Measurements from ENCODE around the gene SPOCK2. TPM values are rescaled to one million over a fixed set of nuclear protein-coding genes. Genes with fewer than 3 reads are reported as not detected.
A peak's percentile ranks its signal among the peaks of the same experiment; 100 is the strongest.

Gene SPOCK2
- total and polyA plus RNA-seq, 8 donors = 0.59 to 2.1 (median 1.6) TPM

GRCh38 chr10:72009425-72010081 lies 78.8 kb downstream of the SPOCK2 start:
- WGBS, 2 donors = 59 to 64% methylated on average over 12 of the region's 12 CpGs
- FAIRE-seq = peak; percentile 41

GRCh38 chr10:72009051-72009424 lies 79.3 kb downstream of the SPOCK2 start:
- WGBS, 2 donors = 77% methylated on average over 9 of the region's 9 CpGs
- FAIRE-seq (no peak), DNase-seq (no peak), ATAC-seq (peak in 1 of 4 donors; percentile 13)
- Histone ChIP-seq H3K4me1 (no peaks in the 10 kb centered on the region), H3K4me3 (no peak overlapping the region), H3K9me3 (no peaks in the 10 kb centered on the region), H3K27ac (peak overlapping the region in 1 of 4 donors; percentile 44), H3K36me3 (peaks cover 0 to 7% (median 4%) of the 10 kb centered on the region in 3 donors), H3K27me3 (no peaks in the 10 kb centered on the region)
- intact Hi-C loops (cut with DNase I) = no loop called here
- TF ChIP-seq CTCF (IDR thresholded peaks at IDR 0.05) = no peak

More at GRCh38 chr10:72009425-72010081, 78.8 kb downstream of the SPOCK2 start:
- intact Hi-C loops (cut with DNase I) = no loop called here
- H3K9me3 ChIP-seq = no peaks in the 10 kb centered on the region
- TF ChIP-seq CTCF (IDR thresholded peaks at IDR 0.05) = no peak
- H3K27me3 ChIP-seq = no peaks in the 10 kb centered on the region
- H3K4me3 ChIP-seq = no peak overlapping the region
- DNase-seq (peak in 4 of 6 donors; percentile 37 to 45 (median 41)), ATAC-seq (peak; percentile 38 to 75 (median 65))
- H3K36me3 ChIP-seq = peaks cover 0 to 7% (median 4%) of the 10 kb centered on the region in 3 donors
- no peaks in the 10 kb centered on the region for H3K4me1 ChIP-seq
- H3K27ac ChIP-seq = peak overlapping the region in 2 of 4 donors; percentile 41 to 44

Other genes starting within 250 kb of the SPOCK2 start
- 100 to 1,000 TPM; 301 to 781 (median 358) TPM for gene PSAP, start 237.3 kb downstream of the SPOCK2 start, total RNA-seq
- 100 to 1,000 TPM; 225 to 473 TPM for gene PSAP, start 237.3 kb downstream of the SPOCK2 start, polyA plus RNA-seq
- 10 to 100 TPM in 1 of 6 donors, 1 to 10 TPM in 5; 3.1 to 10.8 (median 3.8) TPM for gene CHST3, start 124.2 kb downstream of the SPOCK2 start, total RNA-seq
- 1 to 10 TPM; 3.3 to 3.6 TPM for gene CHST3, start 124.2 kb downstream of the SPOCK2 start, polyA plus RNA-seq
- 10 to 100 TPM; 52.4 to 92.6 (median 68.0) TPM for gene ANAPC16, start 127.5 kb upstream of the SPOCK2 start, total RNA-seq
- gene ANAPC16, start 127.5 kb upstream of the SPOCK2 start, polyA plus RNA-seq = 100 to 1,000 TPM in 1 of 2 donors, 10 to 100 TPM in 1; 92.0 to 153 TPM
- 10 to 100 TPM; 11.7 to 26.0 (median 16.9) TPM for gene ASCC1, start 127.7 kb upstream of the SPOCK2 start, total RNA-seq
- gene ASCC1, start 127.7 kb upstream of the SPOCK2 start, polyA plus RNA-seq = 10 to 100 TPM in 1 of 2 donors, 1 to 10 TPM in 1; 5.4 to 10.5 TPM
- 1,000 to 10,000 TPM in 1 of 6 donors, 100 to 1,000 TPM in 3, 10 to 100 TPM in 2; 61.6 to 1,144 (median 191) TPM for gene DDIT4, start 185.4 kb upstream of the SPOCK2 start, total RNA-seq
- gene DDIT4, start 185.4 kb upstream of the SPOCK2 start, polyA plus RNA-seq = 100 to 1,000 TPM; 228 to 795 TPM